ENCODE data around the gene GNG2.

DNA sequence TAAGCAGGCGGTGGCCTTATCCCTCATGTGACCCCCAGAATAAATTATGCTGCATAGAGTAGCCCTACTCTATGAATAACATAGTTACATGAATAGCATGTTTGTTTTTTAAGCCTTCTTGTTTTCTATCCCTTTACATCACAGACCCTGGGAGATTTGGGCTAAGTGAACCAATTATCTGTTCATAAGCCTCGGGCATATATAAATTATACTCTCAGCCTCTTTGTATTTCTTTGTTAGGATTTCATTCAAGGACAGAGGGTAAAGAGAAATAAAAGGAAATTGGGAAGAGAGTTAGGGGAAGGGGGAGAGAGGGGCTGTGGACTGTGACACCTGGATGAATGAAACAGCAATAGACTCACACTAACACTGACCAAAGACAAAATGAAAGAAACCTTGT is 93.6 kb downstream of the GNG2 start:
- TF ChIP-seq CTCF (conservative IDR thresholded peaks at IDR 0.05) (no peak), EZH2 (IDR thresholded peaks at IDR 0.05; ENCODE audit: low read depth) (no peak)

Data from PC-9 (cell line).